ENCODE results near the gene DUSP6. TPM values are rescaled to one million over a fixed set of nuclear protein-coding genes. Genes with fewer than 3 reads are reported as not detected.

DUSP6 gene
- total and polyA plus RNA-seq, 9 of the 15 experiments (the other 6 are each of a cell fraction or from before 2014, with no cell fraction given) = 0.04 to 0.60 (median 0.08) TPM; not detected in 2

DNA sequence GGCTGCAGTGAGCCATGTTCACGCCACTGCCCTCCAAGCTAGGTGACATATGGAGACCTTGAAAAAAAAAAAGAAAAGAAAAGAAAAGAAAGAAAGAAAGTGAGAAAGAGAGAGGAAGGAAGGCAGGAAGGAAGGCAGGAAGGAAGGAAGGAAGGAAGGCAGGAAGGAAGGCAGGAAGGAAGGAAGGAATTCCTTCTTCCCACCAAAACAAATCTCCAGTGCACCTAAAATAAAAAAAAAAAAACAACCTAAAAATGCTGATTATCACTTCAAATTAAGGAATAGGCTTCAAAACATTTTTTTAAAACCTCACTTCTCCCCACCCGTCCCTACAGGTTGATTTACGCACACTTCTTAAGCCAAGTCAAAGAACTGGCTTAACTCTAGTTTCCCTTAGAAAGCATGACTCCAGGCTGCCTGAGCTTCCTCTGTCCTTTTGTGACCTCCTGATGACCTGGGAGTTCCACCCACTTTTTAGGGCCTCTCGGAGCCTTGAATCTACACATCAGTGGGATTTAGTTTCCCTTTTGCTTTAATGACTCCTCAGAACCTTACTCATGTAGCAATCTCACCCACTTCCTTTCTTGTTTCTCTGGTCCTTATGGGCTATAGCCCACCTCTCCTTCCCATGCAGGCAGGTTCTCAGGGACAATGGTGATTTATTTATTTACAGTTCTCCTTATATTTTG lies 18.6 kb downstream of the DUSP6 start (continued):
- TF ChIP-seq, protein P1, sequence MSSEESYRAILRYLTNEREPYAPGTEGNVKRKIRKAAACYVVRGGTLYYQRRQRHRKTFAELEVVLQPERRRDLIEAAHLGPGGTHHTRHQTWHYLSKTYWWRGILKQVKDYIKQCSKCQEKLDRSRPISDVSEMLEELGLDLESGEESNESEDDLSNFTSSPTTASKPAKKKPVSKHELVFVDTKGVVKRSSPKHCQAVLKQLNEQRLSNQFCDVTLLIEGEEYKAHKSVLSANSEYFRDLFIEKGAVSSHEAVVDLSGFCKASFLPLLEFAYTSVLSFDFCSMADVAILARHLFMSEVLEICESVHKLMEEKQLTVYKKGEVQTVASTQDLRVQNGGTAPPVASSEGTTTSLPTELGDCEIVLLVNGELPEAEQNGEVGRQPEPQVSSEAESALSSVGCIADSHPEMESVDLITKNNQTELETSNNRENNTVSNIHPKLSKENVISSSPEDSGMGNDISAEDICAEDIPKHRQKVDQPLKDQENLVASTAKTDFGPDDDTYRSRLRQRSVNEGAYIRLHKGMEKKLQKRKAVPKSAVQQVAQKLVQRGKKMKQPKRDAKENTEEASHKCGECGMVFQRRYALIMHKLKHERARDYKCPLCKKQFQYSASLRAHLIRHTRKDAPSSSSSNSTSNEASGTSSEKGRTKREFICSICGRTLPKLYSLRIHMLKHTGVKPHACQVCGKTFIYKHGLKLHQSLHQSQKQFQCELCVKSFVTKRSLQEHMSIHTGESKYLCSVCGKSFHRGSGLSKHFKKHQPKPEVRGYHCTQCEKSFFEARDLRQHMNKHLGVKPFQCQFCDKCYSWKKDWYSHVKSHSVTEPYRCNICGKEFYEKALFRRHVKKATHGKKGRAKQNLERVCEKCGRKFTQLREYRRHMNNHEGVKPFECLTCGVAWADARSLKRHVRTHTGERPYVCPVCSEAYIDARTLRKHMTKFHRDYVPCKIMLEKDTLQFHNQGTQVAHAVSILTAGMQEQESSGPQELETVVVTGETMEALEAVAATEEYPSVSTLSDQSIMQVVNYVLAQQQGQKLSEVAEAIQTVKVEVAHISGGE (CRISPR knock-in tag; IDR thresholded peaks at IDR 0.05) = peak in 1 of 3 experiments; percentile 68; a peak in 2 of 6 replicates
- peak; percentile 70; the same call in 1 of the 2 replicates for TF ChIP-seq ZNF24 (IDR thresholded peaks at IDR 0.05)
- peak; percentile 61; the same call in 1 of the 2 replicates for TF ChIP-seq NR2C1 (IDR thresholded peaks at IDR 0.05)
- peak; percentile 87 for TF ChIP-seq NR2C1 (tag; IDR thresholded peaks at IDR 0.05)
- TF ChIP-seq, protein P2, sequence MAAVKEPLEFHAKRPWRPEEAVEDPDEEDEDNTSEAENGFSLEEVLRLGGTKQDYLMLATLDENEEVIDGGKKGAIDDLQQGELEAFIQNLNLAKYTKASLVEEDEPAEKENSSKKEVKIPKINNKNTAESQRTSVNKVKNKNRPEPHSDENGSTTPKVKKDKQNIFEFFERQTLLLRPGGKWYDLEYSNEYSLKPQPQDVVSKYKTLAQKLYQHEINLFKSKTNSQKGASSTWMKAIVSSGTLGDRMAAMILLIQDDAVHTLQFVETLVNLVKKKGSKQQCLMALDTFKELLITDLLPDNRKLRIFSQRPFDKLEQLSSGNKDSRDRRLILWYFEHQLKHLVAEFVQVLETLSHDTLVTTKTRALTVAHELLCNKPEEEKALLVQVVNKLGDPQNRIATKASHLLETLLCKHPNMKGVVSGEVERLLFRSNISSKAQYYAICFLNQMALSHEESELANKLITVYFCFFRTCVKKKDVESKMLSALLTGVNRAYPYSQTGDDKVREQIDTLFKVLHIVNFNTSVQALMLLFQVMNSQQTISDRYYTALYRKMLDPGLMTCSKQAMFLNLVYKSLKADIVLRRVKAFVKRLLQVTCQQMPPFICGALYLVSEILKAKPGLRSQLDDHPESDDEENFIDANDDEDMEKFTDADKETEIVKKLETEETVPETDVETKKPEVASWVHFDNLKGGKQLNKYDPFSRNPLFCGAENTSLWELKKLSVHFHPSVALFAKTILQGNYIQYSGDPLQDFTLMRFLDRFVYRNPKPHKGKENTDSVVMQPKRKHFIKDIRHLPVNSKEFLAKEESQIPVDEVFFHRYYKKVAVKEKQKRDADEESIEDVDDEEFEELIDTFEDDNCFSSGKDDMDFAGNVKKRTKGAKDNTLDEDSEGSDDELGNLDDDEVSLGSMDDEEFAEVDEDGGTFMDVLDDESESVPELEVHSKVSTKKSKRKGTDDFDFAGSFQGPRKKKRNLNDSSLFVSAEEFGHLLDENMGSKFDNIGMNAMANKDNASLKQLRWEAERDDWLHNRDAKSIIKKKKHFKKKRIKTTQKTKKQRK (IDR thresholded peaks at IDR 0.05; ENCODE audit: borderline replicate concordance, low read depth, low read length) = no peak
- TF ChIP-seq, protein P3, sequence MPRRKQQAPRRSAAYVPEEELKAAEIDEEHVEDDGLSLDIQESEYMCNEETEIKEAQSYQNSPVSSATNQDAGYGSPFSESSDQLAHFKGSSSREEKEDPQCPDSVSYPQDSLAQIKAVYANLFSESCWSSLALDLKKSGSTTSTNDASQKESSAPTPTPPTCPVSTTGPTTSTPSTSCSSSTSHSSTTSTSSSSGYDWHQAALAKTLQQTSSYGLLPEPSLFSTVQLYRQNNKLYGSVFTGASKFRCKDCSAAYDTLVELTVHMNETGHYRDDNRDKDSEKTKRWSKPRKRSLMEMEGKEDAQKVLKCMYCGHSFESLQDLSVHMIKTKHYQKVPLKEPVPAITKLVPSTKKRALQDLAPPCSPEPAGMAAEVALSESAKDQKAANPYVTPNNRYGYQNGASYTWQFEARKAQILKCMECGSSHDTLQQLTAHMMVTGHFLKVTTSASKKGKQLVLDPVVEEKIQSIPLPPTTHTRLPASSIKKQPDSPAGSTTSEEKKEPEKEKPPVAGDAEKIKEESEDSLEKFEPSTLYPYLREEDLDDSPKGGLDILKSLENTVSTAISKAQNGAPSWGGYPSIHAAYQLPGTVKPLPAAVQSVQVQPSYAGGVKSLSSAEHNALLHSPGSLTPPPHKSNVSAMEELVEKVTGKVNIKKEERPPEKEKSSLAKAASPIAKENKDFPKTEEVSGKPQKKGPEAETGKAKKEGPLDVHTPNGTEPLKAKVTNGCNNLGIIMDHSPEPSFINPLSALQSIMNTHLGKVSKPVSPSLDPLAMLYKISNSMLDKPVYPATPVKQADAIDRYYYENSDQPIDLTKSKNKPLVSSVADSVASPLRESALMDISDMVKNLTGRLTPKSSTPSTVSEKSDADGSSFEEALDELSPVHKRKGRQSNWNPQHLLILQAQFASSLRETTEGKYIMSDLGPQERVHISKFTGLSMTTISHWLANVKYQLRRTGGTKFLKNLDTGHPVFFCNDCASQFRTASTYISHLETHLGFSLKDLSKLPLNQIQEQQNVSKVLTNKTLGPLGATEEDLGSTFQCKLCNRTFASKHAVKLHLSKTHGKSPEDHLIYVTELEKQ (CRISPR knock-in tag; IDR thresholded peaks at IDR 0.05) = no peak
- TF ChIP-seq TAF9B (IDR thresholded peaks at IDR 0.05; ENCODE audit: partially characterized antibody) = no peak
- no peak for TF ChIP-seq ZNF41 (CRISPR knock-in tag; conservative IDR thresholded peaks at IDR 0.05)

Measured in K562 (cell line).